ENCODE results near the gene ELANE. TPM values are rescaled to one million over a fixed set of nuclear protein-coding genes. Genes with fewer than 3 reads are reported as not detected.

Gene ELANE
- total and polyA plus RNA-seq, 4 donors, result 1.4 to 21.0 (median 9.3) TPM

DNA sequence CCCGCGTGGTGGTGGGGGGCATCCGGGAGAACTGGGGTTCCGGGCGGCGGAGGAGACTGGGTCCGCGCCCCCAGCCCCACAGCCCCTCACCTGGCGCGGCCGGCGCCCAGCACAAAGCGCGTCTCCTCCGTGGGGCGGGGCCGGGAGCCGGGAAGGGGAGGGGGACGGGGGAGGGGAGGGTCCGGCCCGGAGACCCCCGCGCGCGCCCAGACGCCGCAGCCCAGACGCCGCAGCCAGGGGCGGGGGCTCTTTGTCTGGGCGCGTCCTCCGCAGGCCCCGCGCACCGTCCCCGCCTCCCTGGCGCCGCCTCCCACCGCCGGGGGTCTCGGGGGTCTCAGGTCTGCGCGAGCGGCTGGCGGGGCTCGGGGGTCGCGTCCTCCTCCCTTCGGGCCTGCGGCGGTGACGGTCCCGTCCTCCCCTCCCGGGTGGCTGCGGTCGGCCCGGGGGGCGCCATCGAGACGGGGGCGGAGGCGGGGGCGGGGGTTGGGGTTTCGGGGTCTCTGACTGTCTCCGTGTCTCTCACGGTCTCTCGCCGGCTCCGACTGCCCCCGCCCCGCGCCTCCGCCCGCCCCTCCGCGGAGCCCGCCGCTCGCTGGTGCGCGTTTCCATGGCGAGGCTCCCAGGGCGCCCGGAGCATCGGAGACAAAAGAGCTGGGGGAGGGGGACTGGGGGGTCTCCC is 30.1 kb upstream of the ELANE start, which contains the start of gene PLPPR3:
TSS of gene PLPPR3 (minus strand) at position 131 of the 679 bp plus-strand sequence. CDS start 396 bp downstream, outside the sequence.
- Histone ChIP-seq H3K27ac (ENCODE audit: low read depth in 1 of 2, low read length in 1 of 2) (no peak within 1 kb of the TSS), H3K4me3 (no peak within 1 kb of the TSS), H3K9me3 (ENCODE audit: control insufficient read depth in 4 of 4, insufficient read depth in 3 of 4, low read length in 3 of 4) (no peaks in the 10 kb centered on the region), H3K4me1 (ENCODE audit: control insufficient read depth in 5 of 5, insufficient read depth in 5 of 5, low read length in 5 of 5) (peaks cover 0 to 4% (median 2%) of the 10 kb centered on the region in 5 donors), H3K36me3 (ENCODE audit: control insufficient read depth in 4 of 4, insufficient read depth in 4 of 4, low read length in 4 of 4) (no peaks in the 10 kb centered on the region), H3K9ac (ENCODE audit: insufficient read depth in 1 of 2, low read length in 2 of 2) (no peak within 1 kb of the TSS), H3K27me3 (ENCODE audit: control insufficient read depth in 3 of 3, insufficient read depth in 3 of 3, low read length in 2 of 3) (peaks cover 0 to 4% (median 0%) of the 10 kb centered on the region in 3 donors)
- WGBS, 2 donors, result 2% methylated on average over 22 to 81 of the region's 86 CpGs
- TF ChIP-seq, protein P1, sequence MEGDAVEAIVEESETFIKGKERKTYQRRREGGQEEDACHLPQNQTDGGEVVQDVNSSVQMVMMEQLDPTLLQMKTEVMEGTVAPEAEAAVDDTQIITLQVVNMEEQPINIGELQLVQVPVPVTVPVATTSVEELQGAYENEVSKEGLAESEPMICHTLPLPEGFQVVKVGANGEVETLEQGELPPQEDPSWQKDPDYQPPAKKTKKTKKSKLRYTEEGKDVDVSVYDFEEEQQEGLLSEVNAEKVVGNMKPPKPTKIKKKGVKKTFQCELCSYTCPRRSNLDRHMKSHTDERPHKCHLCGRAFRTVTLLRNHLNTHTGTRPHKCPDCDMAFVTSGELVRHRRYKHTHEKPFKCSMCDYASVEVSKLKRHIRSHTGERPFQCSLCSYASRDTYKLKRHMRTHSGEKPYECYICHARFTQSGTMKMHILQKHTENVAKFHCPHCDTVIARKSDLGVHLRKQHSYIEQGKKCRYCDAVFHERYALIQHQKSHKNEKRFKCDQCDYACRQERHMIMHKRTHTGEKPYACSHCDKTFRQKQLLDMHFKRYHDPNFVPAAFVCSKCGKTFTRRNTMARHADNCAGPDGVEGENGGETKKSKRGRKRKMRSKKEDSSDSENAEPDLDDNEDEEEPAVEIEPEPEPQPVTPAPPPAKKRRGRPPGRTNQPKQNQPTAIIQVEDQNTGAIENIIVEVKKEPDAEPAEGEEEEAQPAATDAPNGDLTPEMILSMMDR (IDR thresholded peaks at IDR 0.05; ENCODE audit: control extremely low read depth, extremely low read depth), result no peak
- DNase-seq, result no peak
- ATAC-seq (ENCODE audit: insufficient read depth, low FRiP score), result no peak

DNA sequence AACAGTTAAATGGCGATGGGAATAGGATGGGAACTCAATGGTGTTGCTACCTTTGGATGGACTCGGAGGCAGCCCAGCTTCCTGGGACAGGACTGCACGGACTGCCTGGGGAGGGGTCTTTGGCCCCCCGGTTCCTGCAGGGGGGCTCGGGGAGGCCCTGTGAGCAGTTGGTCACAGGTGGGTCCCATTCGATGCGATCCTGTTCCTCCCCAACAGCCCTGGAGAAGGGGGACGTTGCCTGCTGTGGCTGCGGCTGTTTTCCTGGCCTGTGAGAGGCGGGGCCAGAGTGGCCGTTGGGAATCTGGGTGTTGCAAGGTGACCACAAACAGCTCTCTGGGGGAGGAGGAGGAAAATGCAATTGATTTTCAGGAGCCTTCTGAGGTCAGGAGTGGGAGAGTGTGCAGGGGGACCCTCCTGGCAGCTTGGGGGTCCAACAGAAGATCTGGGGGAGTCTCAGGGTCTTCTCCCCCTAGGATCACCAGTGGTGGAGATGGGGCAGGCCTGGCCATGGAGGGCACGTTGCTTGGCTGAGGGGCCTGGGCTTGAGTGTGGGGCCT is 28.5 kb upstream of the ELANE start:
- WGBS, 2 donors, result 21 to 41% methylated on average over 12 of the region's 12 CpGs
- ATAC-seq (ENCODE audit: insufficient read depth, low FRiP score), result no peak
- no peaks in the 10 kb centered on the region for H3K36me3 ChIP-seq (ENCODE audit: control insufficient read depth in 4 of 4, insufficient read depth in 4 of 4, low read length in 4 of 4)
- DNase-seq, result no peak
- H3K4me1 ChIP-seq (ENCODE audit: control insufficient read depth in 5 of 5, insufficient read depth in 5 of 5, low read length in 5 of 5), result peaks cover 0 to 4% (median 3%) of the 10 kb centered on the region in 5 donors
- TF ChIP-seq, protein P1 (IDR thresholded peaks at IDR 0.05; ENCODE audit: control extremely low read depth, extremely low read depth), result no peak
- H3K4me3 ChIP-seq, result no peak overlapping the region
- no peak overlapping the region for H3K27ac ChIP-seq (ENCODE audit: low read depth in 1 of 2, low read length in 1 of 2)
- H3K9ac ChIP-seq (ENCODE audit: insufficient read depth in 1 of 2, low read length in 2 of 2), result no peak overlapping the region
- H3K27me3 ChIP-seq (ENCODE audit: control insufficient read depth in 3 of 3, insufficient read depth in 3 of 3, low read length in 2 of 3), result peaks cover 0 to 4% (median 0%) of the 10 kb centered on the region in 3 donors
- no peaks in the 10 kb centered on the region for H3K9me3 ChIP-seq (ENCODE audit: control insufficient read depth in 4 of 4, insufficient read depth in 3 of 4, low read length in 3 of 4)

DNA sequence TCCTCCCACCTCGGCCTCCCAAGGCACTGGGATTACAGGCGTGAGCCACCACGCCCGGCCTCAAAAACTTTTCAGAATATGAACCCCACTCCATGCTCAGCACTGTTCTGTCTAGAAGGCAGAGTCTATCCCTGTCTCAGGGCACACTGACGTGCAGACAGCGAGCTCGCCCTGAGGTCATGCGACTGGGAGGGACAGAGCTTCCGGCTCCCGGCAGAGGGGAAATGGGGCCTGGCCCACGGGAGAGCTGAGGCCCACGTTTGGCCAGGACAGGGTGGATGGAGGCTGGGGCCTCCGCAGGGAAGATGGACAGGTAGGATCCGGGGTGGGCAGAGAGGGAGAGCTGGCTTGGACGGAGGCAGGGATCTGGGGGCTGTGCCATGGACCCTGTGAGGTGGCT is 27.2 kb upstream of the ELANE start:
- Histone ChIP-seq H3K4me1 (ENCODE audit: control insufficient read depth in 5 of 5, insufficient read depth in 5 of 5, low read length in 5 of 5) (peaks cover 0 to 4% (median 3%) of the 10 kb centered on the region in 5 donors), H3K4me3 (no peak overlapping the region), H3K27me3 (ENCODE audit: control insufficient read depth in 3 of 3, insufficient read depth in 3 of 3, low read length in 2 of 3) (peaks cover 0 to 4% (median 0%) of the 10 kb centered on the region in 3 donors), H3K9me3 (ENCODE audit: control insufficient read depth in 4 of 4, insufficient read depth in 3 of 4, low read length in 3 of 4) (no peaks in the 10 kb centered on the region), H3K36me3 (ENCODE audit: control insufficient read depth in 4 of 4, insufficient read depth in 4 of 4, low read length in 4 of 4) (no peaks in the 10 kb centered on the region), H3K27ac (ENCODE audit: low read depth in 1 of 2, low read length in 1 of 2) (no peak overlapping the region), H3K9ac (ENCODE audit: insufficient read depth in 1 of 2, low read length in 2 of 2) (no peak overlapping the region)
- DNase-seq (no peak), ATAC-seq (ENCODE audit: insufficient read depth, low FRiP score) (no peak)
- WGBS, 2 donors, result 43 to 66% methylated on average over 15 of the region's 15 CpGs
- TF ChIP-seq, protein P1 (IDR thresholded peaks at IDR 0.05; ENCODE audit: control extremely low read depth, extremely low read depth), result no peak
